HG02885 (cell line): Measurements from ENCODE around the gene AKIRIN1.
"Not testable (repeated sequence)": the region's sequence is repeated elsewhere in the genome, so short reads cannot be mapped to it uniquely, and the experiment has no call there.

Experiments used
- ATAC-seq: cut with Tn5 transposase; IDR thresholded peaks from one replicate; pipeline ENCODE4 v1.9.1; 2021; ENCODE audit warnings: mild to moderate bottlenecking; ENCODE audit not compliant: unreplicated experiment, poor library complexity

The AKIRIN1 gene

GRCh38 chr1:38990738-38991637 lies at the start of gene AKIRIN1:
AKIRIN1 (plus strand) TSS chr1:38991276; CDS start chr1:38991381, 105 bp downstream.
- ATAC-seq = peak; percentile 95

- ATAC-seq = no peak
These were observed 49.5 kb upstream of the AKIRIN1 start, which contains the start of gene RHBDL2 for GRCh38 chr1:38941527-38942019. RHBDL2 (minus strand) TSS chr1:38941830; CDS start chr1:38919212, 22,618 bp downstream.

DNA sequence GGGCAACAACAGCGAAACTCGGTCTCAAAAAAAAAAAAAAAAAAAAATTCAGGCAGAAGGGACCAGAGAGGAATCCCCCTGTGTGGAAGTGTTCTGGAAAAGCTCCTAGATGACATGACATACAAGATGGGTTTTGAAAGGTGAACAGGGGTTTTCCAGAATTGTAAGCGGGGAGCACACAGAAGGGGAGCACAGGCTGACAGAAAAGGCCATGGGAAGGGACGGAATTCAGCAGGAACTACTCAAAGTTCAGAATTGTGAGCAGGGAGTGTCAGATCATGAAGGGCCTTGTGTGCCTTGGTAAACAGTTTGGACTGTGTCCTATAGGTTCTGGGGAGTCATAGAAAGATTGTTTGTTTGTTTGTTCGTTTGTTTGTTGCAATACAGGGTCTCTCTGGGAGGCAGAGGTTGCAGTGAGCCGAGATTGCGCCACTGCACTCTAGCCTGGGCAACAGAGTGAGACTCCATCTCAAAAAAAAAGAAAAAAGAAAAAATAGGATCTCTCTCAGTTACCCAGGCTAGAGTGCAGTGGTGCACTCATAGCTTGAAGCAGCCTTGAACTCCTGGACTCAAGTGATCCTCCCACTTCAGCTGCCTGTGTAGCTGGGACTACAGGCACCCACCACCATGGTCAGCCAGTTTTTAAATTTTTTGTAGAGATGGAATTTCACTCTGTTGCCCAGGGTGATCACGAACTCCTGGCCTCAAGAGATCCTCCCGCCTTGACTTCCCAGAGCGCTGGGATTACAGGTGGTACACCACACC lies 48.2 kb upstream of the AKIRIN1 start:
- no peak for ATAC-seq

DNA sequence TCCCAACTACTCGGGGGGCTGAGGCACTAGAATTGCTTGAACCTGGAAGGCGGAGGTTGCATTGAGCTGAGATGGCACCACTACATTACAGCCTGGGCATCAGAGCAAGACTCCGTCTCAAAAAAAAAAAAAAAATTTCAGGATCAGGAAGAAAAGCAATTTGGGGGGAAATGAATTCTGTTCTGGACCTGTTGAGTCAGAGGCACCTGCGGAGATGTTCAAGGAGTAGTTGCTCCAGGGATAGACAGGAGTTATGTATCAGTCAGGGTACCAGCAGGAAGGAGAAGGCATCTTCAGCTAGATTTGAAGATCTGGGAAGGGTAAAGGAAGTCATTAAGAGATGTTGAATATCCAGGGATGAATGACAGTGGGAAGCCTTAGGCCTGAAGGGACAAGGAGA lies 46.5 kb upstream of the AKIRIN1 start:
- ATAC-seq = no peak

DNA sequence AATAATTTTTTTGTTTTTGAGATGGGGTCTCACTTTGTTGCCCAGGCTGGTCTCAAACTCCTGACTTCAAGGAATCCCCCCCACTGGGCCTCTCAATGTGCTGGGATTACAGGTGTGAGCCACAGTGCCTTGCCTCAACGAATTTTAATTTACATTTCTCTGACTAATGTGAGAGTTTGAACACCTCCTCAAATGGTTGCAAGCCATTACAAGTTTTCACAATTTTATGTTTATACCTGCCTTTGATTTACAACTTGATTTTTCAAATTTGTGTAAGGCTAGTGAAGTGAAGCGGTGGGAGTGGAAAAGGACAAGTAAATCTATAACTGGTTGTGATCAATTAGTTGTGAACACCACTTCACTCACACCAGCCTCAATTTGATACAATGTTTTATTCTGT lies 40.5 kb upstream of the AKIRIN1 start:
- ATAC-seq = no peak

DNA sequence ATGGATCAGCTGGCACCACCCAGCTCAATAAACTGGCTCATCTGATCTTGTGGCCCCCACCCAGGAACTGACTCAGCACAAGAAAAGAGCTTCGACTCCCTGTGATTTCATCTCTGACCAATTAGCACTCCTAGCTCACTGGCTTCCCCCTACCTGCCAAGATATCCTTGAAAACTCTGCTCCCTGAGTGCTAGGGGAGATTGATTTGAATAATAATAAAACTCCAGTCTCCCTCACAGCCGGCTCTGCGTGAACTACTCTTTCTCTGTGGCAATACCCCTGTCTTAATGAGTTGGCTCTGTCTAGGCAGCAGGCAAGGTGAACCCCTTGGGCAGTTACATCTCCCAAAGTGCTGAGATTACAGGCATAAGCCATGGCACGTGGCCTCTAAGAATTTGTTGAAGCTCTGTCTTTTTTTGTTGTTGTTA lies 37.6 kb upstream of the AKIRIN1 start:
- no peak for ATAC-seq

DNA sequence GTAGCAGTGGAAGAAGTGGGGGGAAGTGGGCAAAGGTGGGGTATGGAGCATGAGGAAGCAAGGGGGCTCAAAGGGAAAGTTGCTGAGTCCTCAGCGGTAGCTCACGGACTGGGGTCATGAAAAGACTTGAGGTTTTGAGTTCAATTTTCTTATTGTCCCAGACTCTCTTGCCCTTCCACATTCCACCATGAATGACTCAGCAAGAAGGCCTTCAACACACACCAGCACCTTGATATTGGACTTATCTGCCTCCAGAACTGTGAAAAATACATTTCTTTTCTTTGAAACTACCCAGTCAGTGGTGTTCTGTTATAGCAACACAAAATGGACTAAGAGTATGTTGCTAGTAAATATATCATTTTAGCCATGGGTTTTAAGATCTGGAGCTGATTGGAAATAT lies 32.1 kb upstream of the AKIRIN1 start:
- ATAC-seq = no peak

DNA sequence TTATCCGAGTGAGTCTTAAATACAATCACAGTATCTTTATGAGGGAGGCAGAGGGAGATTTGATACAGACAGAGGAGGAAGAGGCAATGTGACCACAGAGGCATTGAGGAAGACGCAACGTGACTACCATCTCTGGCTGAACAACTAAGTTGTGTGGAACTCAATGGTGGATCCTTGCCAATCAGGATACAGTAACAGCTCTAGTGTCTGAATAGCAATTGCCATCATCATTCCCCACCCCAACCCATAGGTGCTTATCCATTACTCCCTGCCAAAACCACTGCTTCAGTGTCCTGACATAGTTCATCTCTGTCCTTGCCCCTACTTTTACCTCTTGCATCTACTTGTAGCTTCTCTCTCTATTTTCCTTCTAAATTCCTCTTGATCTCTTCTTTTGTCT lies 29.0 kb upstream of the AKIRIN1 start:
- ATAC-seq = no peak

- no peak for ATAC-seq
These were observed 28.5 kb upstream of the AKIRIN1 start for GRCh38 chr1:38962560-38962959.

- no peak for ATAC-seq
These were observed 26.9 kb upstream of the AKIRIN1 start for GRCh38 chr1:38964140-38964548.

DNA sequence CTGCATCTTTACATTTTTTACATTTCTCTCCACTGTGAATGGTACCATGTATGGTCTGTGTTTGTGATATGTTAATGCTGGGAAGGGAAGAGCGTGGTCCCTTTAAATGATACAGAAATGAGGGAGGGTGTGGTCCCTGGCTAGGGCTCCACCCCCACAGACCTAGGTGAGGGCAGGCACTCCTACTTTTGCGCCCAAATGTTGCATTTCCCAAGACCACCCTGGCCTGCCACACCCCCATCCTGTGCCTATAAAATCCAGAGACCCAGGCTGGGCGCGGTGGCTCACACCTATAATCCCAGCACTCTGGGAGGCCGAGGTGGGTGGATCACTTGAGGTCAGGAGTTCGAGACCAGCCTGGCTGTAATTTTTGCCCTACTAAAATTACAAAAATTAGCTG lies 17.9 kb upstream of the AKIRIN1 start:
- ATAC-seq = not testable (repeated sequence)

- ATAC-seq = no peak
These were observed 17.2 kb upstream of the AKIRIN1 start for GRCh38 chr1:38973659-38974437.

DNA sequence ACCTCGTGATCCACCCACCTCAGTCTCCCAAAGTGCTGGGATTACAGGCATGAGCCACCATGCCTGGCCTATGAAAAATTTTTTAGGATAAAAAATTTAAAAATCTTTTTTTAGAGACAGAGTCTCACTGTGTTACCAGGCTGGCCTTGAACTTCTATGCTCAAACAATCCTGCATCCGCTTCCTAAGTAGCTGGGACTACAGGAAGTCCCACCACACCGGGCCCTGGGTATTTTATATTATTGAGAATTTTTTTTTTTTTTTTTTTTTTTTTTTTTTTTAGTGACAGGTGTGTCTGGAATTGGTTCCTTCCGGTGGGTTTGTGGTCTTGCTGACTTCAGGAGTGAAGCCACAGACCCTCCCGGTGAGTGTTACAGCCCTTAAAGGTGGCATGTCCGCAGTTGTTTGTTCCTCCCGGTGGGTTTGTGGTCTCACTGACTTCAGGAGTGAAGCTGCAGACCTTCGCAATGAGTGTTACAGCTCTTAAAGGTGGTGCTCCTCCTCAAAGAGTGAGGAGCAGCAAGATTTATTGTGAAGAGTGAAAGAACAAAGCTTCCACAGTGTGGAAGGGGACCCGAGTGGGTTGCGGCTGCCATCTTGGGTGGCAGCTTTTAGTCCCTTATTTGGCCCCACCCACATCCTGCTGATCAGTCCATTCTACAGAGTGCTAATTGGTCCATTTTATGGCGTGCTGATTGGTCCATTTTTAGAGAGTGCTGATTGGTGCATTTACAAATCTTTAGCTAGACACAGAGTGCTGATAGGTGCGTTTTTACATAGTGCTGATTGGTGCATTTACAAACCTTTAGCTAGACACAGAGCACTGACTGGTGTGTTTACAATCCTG lies 13.5 kb upstream of the AKIRIN1 start:
- ATAC-seq = not testable (repeated sequence)

- not testable (repeated sequence) for ATAC-seq
These were observed 12.9 kb upstream of the AKIRIN1 start for GRCh38 chr1:38978245-38978542.

GRCh38 chr1:38979380-38979779 lies 11.7 kb upstream of the AKIRIN1 start:
- not testable (repeated sequence) for ATAC-seq

- no peak for ATAC-seq
These were observed 1.1 kb upstream of the AKIRIN1 start for GRCh38 chr1:38989979-38990378.

GRCh38 chr1:38990386-38990737 lies 714 bp upstream of the AKIRIN1 start:
- no peak for ATAC-seq

GRCh38 chr1:38991638-38992411 lies 749 bp downstream of the AKIRIN1 start:
- no peak for ATAC-seq
